Left lobe of liver (tissue), 2 donors: Measurements from ENCODE around the gene CCDC187. TPM values are rescaled to one million over a fixed set of nuclear protein-coding genes. Genes with fewer than 3 reads are reported as not detected.

ENCODE experiments used
- ATAC-seq: fragments of 200-7000 bp; cut with Tn5 transposase; one replicate; pipeline ENCODE4 v1.9.1; 2020; ENCODE audit warnings: mild to moderate bottlenecking, moderate library complexity
- DNase-seq: peaks from one replicate; pipeline ENCODE4 v3.0.0-alpha.2; 2020; ENCODE audit warnings: low spot score
- total RNA-seq: library from RNA; stranded (reverse); gene quantifications from one replicate; pipeline ENCODE4 v1.2.1, GENCODE V29; 2021
- donor health status: DM: no; HTN: no; CAD: no; lungs with moderate emphysema.
- donor health status: DM: no; HTN: yes; CAD: no.

CCDC187 gene
- total RNA-seq, 1 donor from 2014 or later: 0.03 TPM

GRCh38 chr9:136201609-136202453, 102.1 kb downstream of the CCDC187 start:
- no peak for DNase-seq
- ATAC-seq: peak; percentile 27

GRCh38 chr9:136201174-136201573, 102.7 kb downstream of the CCDC187 start:
- ATAC-seq (no peak), DNase-seq (no peak)

GRCh38 chr9:136200424-136200823, 103.5 kb downstream of the CCDC187 start:
- ATAC-seq (no peak), DNase-seq (no peak)

Other genes with a start within 250 kb of the CCDC187 start
- 18.4 TPM for gene NACC2, start 208.8 kb downstream of the CCDC187 start, total RNA-seq
- gene TMEM250, start 185.2 kb downstream of the CCDC187 start, total RNA-seq: 18.2 TPM
- not detected for gene LHX3, start 99.0 kb downstream of the CCDC187 start, total RNA-seq
- 4.7 TPM for gene QSOX2, start 58.3 kb downstream of the CCDC187 start, total RNA-seq
- gene GPSM1, start 23.4 kb upstream of the CCDC187 start, total RNA-seq: 4.8 TPM
- gene DNLZ, start 59.6 kb upstream of the CCDC187 start, total RNA-seq: 13.8 TPM
- 2.1 TPM for gene CARD9, start 69.6 kb upstream of the CCDC187 start, total RNA-seq
- 7.2 TPM for gene SNAPC4, start 96.1 kb upstream of the CCDC187 start, total RNA-seq
- gene ENTR1, start 106.5 kb upstream of the CCDC187 start, total RNA-seq: 39.5 TPM
- gene PMPCA, start 106.6 kb upstream of the CCDC187 start, total RNA-seq: 59.3 TPM
- 8.8 TPM for gene INPP5E, start 135.8 kb upstream of the CCDC187 start, total RNA-seq
- gene SEC16A, start 178.9 kb upstream of the CCDC187 start, total RNA-seq: 71.8 TPM
- gene NOTCH1, start 242.0 kb upstream of the CCDC187 start, total RNA-seq: 31.9 TPM